DOHH2 (cell line): Measurements from ENCODE around the gene VWF.

Source experiments
- CTCF ChIP-seq: fragments of 200-600 bp; sonication (generic); IDR thresholded peaks from one replicate; pipeline ENCODE4 v1.5.1; 2014; ENCODE audit warnings: antibody characterized with exemption, mild to moderate bottlenecking, low read depth, low read length; ENCODE audit not compliant: poor library complexity, severe bottlenecking
- EZH2phosphoT487 ChIP-seq: fragments of 200-600 bp; sonication (generic); IDR thresholded peaks from 2 replicates; pipeline ENCODE4 v1.6.1; 2017; ENCODE audit warnings: borderline replicate concordance, mild to moderate bottlenecking, antibody characterized with exemption, low read length, moderate library complexity, mixed read lengths

- TF ChIP-seq CTCF (no peak), EZH2phosphoT487 (no peak)
Measured at GRCh38 chr12:6086316-6086715, 38.2 kb downstream of the VWF start.
